Body of pancreas (tissue), 4 donors: ENCODE measurements around the gene PTPN1.

Source experiments
- CTCF ChIP-seq, 7 experiments: fragments of 450-650 bp in 4 of 7; fragments of 200-600 bp in 3 of 7; sonication (generic) in 3 of 7; IDR thresholded peaks; one replicate each; pipeline ENCODE4 v1.5.1; 2016 to 2019; ENCODE audit warnings: antibody characterized with exemption in 7 of 7
- POLR2A ChIP-seq, 3 donors: fragments of 450-650 bp; IDR thresholded peaks; one replicate each; pipeline ENCODE4 v1.6.1; 2016; ENCODE audit warnings: antibody characterized with exemption in 3 of 3, mild to moderate bottlenecking in 2 of 3

GRCh38 chr20:50482396-50482981 lies 27.7 kb upstream of the PTPN1 start:
- TF ChIP-seq CTCF (IDR thresholded peaks at IDR 0.05) (no peak), POLR2A (IDR thresholded peaks at IDR 0.05) (no peak)
